ENCODE data around the gene PP2D1. TPM values are rescaled to one million over a fixed set of nuclear protein-coding genes. Genes with fewer than 3 reads are reported as not detected.

PP2D1 gene
- polyA plus RNA-seq, 1 of the 3 experiments (the other 2 are of a cell fraction) = not detected

DNA sequence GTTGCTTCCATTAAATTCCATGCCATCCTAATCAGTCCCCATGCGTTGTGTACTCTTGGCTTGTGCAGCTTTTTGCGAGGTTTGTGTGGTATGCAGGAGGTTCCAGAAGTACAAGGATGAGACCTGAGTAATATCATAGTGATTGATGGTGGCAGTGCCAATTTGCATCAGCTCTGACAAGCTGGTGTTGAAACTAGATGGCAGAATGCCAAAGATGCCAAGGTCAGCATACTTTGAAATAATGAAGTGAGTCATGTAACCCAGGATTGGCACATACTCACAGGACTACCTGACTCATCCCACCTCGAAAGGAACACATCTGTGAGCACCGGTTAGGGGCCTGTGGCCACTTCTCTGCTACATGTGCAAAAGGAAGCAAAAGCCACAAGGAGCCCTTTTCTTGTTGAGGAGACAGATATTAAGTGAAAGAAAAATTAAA lies 42.5 kb upstream of the PP2D1 start:
- H3K27ac ChIP-seq (ENCODE audit: low read depth in 2 of 2, low read length in 1 of 2) = peak overlapping the region; percentile 26 to 65; a peak in 2 of 4 replicates
- DNase-seq = peak; percentile 16
- no peaks in the 10 kb centered on the region for H3K27me3 ChIP-seq (ENCODE audit: insufficient read depth)
- no peaks in the 10 kb centered on the region for H3K9me2 ChIP-seq
- peaks cover 15% of the 10 kb centered on the region; the same call in 1 of the 2 replicates for H4K20me1 ChIP-seq (ENCODE audit: insufficient read depth)
- POLR2A ChIA-PET = no interaction called here
- H3K9me3 ChIP-seq = no peaks in the 10 kb centered on the region
- no peaks in the 10 kb centered on the region for H3K79me2 ChIP-seq (ENCODE audit: insufficient read depth)
- CTCF ChIA-PET = interaction anchor here (1.5 kb wide), 1 partner anchor 16 kb away, joined by 3 read pairs; no protein-coding TSS in a partner anchor
- peak overlapping the region; percentile 5; the same call in 1 of the 2 replicates for H3K4me2 ChIP-seq
- H3K9ac ChIP-seq = no peak overlapping the region
- no peak overlapping the region for H3K4me3 ChIP-seq (ENCODE audit: low read depth in 2 of 2, low read length in 1 of 2)
- 5% methylated on average over 4 of the region's 4 CpGs for WGBS (ENCODE audit: low lambda C conversion rate)
- H3F3A ChIP-seq (replicated peaks; ENCODE audit: insufficient read depth) = peaks cover 12% of the 10 kb centered on the region
- peaks cover 19 to 43% of the 10 kb centered on the region in 2 experiments; a peak in 3 of 4 replicates for H3K4me1 ChIP-seq (ENCODE audit: control insufficient read depth in 1 of 2, insufficient read depth in 2 of 2, low read depth in 1 of 2, low read length in 1 of 2)
- no peak overlapping the region for H2AFZ ChIP-seq (ENCODE audit: low read depth)
- no peaks in the 10 kb centered on the region for H3K36me3 ChIP-seq (replicated peaks in 1 of 2; ENCODE audit: control insufficient read depth in 1 of 2, insufficient read depth in 2 of 2, low read length in 1 of 2)
- TF ChIP-seq NRF1 (IDR thresholded peaks at IDR 0.05; ENCODE audit: low read depth, low read length) (no peak), YY1 (IDR thresholded peaks at IDR 0.05; ENCODE audit: low read depth) (no peak), MXI1 (IDR thresholded peaks at IDR 0.05; ENCODE audit: low read depth, low read length) (no peak), POLR2AphosphoS5 (IDR thresholded peaks at IDR 0.05; ENCODE audit: low read depth, low read length) (peak; percentile 97), EZH2phosphoT487 (IDR thresholded peaks at IDR 0.05; ENCODE audit: borderline replicate concordance, low read depth) (no peak), CHD2 (IDR thresholded peaks at IDR 0.05; ENCODE audit: low read length, partially characterized antibody) (peak; percentile 31), RXRA (IDR thresholded peaks at IDR 0.05; ENCODE audit: borderline replicate concordance, low read depth) (peak; percentile 94), ELF1 (IDR thresholded peaks at IDR 0.05) (peak; percentile 55), MEF2A (IDR thresholded peaks at IDR 0.05; ENCODE audit: borderline replicate concordance, low read depth) (peak; percentile 65; the same call in 1 of the 2 replicates), FOSL2 (IDR thresholded peaks at IDR 0.05; ENCODE audit: borderline replicate concordance, low read depth) (peak; percentile 96), SMC3 (IDR thresholded peaks at IDR 0.05; ENCODE audit: low read depth, low read length) (no peak), SIN3A (IDR thresholded peaks at IDR 0.05; ENCODE audit: borderline replicate concordance, low read depth, low read length) (peak; percentile 94; the same call in 1 of the 2 replicates), NFIC (IDR thresholded peaks at IDR 0.05; ENCODE audit: borderline replicate concordance) (peak; percentile 100), TCF12 (IDR thresholded peaks at IDR 0.05) (peak; percentile 100), TAF1 (IDR thresholded peaks at IDR 0.05; ENCODE audit: borderline replicate concordance, low read depth, low read length) (no peak)
- TF ChIP-seq, protein P1, sequence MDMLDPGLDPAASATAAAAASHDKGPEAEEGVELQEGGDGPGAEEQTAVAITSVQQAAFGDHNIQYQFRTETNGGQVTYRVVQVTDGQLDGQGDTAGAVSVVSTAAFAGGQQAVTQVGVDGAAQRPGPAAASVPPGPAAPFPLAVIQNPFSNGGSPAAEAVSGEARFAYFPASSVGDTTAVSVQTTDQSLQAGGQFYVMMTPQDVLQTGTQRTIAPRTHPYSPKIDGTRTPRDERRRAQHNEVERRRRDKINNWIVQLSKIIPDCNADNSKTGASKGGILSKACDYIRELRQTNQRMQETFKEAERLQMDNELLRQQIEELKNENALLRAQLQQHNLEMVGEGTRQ (IDR thresholded peaks at IDR 0.05; ENCODE audit: borderline replicate concordance, low read depth, low read length) = no peak
- TF ChIP-seq, protein P2, sequence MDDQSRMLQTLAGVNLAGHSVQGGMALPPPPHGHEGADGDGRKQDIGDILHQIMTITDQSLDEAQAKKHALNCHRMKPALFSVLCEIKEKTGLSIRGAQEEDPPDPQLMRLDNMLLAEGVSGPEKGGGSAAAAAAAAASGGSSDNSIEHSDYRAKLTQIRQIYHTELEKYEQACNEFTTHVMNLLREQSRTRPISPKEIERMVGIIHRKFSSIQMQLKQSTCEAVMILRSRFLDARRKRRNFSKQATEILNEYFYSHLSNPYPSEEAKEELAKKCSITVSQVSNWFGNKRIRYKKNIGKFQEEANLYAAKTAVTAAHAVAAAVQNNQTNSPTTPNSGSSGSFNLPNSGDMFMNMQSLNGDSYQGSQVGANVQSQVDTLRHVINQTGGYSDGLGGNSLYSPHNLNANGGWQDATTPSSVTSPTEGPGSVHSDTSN (IDR thresholded peaks at IDR 0.05) = peak; percentile 100
- TF ChIP-seq, protein P3, sequence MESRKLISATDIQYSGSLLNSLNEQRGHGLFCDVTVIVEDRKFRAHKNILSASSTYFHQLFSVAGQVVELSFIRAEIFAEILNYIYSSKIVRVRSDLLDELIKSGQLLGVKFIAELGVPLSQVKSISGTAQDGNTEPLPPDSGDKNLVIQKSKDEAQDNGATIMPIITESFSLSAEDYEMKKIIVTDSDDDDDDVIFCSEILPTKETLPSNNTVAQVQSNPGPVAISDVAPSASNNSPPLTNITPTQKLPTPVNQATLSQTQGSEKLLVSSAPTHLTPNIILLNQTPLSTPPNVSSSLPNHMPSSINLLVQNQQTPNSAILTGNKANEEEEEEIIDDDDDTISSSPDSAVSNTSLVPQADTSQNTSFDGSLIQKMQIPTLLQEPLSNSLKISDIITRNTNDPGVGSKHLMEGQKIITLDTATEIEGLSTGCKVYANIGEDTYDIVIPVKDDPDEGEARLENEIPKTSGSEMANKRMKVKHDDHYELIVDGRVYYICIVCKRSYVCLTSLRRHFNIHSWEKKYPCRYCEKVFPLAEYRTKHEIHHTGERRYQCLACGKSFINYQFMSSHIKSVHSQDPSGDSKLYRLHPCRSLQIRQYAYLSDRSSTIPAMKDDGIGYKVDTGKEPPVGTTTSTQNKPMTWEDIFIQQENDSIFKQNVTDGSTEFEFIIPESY (IDR thresholded peaks at IDR 0.05; ENCODE audit: borderline replicate concordance, low read depth) = peak; percentile 90
- TF ChIP-seq, protein P4, sequence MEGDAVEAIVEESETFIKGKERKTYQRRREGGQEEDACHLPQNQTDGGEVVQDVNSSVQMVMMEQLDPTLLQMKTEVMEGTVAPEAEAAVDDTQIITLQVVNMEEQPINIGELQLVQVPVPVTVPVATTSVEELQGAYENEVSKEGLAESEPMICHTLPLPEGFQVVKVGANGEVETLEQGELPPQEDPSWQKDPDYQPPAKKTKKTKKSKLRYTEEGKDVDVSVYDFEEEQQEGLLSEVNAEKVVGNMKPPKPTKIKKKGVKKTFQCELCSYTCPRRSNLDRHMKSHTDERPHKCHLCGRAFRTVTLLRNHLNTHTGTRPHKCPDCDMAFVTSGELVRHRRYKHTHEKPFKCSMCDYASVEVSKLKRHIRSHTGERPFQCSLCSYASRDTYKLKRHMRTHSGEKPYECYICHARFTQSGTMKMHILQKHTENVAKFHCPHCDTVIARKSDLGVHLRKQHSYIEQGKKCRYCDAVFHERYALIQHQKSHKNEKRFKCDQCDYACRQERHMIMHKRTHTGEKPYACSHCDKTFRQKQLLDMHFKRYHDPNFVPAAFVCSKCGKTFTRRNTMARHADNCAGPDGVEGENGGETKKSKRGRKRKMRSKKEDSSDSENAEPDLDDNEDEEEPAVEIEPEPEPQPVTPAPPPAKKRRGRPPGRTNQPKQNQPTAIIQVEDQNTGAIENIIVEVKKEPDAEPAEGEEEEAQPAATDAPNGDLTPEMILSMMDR (IDR thresholded peaks at IDR 0.05) = no peak
- TF ChIP-seq, protein P5, sequence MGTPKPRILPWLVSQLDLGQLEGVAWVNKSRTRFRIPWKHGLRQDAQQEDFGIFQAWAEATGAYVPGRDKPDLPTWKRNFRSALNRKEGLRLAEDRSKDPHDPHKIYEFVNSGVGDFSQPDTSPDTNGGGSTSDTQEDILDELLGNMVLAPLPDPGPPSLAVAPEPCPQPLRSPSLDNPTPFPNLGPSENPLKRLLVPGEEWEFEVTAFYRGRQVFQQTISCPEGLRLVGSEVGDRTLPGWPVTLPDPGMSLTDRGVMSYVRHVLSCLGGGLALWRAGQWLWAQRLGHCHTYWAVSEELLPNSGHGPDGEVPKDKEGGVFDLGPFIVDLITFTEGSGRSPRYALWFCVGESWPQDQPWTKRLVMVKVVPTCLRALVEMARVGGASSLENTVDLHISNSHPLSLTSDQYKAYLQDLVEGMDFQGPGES (IDR thresholded peaks at IDR 0.05; ENCODE audit: low read depth, low read length) = no peak
- TF ChIP-seq, protein P6, sequence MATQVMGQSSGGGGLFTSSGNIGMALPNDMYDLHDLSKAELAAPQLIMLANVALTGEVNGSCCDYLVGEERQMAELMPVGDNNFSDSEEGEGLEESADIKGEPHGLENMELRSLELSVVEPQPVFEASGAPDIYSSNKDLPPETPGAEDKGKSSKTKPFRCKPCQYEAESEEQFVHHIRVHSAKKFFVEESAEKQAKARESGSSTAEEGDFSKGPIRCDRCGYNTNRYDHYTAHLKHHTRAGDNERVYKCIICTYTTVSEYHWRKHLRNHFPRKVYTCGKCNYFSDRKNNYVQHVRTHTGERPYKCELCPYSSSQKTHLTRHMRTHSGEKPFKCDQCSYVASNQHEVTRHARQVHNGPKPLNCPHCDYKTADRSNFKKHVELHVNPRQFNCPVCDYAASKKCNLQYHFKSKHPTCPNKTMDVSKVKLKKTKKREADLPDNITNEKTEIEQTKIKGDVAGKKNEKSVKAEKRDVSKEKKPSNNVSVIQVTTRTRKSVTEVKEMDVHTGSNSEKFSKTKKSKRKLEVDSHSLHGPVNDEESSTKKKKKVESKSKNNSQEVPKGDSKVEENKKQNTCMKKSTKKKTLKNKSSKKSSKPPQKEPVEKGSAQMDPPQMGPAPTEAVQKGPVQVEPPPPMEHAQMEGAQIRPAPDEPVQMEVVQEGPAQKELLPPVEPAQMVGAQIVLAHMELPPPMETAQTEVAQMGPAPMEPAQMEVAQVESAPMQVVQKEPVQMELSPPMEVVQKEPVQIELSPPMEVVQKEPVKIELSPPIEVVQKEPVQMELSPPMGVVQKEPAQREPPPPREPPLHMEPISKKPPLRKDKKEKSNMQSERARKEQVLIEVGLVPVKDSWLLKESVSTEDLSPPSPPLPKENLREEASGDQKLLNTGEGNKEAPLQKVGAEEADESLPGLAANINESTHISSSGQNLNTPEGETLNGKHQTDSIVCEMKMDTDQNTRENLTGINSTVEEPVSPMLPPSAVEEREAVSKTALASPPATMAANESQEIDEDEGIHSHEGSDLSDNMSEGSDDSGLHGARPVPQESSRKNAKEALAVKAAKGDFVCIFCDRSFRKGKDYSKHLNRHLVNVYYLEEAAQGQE (IDR thresholded peaks at IDR 0.05; ENCODE audit: low read depth, low read length) = no peak
- TF ChIP-seq, protein P7, sequence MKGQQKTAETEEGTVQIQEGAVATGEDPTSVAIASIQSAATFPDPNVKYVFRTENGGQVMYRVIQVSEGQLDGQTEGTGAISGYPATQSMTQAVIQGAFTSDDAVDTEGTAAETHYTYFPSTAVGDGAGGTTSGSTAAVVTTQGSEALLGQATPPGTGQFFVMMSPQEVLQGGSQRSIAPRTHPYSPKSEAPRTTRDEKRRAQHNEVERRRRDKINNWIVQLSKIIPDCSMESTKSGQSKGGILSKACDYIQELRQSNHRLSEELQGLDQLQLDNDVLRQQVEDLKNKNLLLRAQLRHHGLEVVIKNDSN (IDR thresholded peaks at IDR 0.05; ENCODE audit: borderline replicate concordance, low read depth) = peak; percentile 56
